A549 (cell line): ENCODE measurements around the gene HAO2. TPM values are rescaled to one million over a fixed set of nuclear protein-coding genes. Genes with fewer than 3 reads are reported as not detected.

Experiments used
- ATAC-seq, 2 experiments: fragments of 200-7000 bp in 1 of 2; fragments of >200 bp in 1 of 2; cut with Nextera tagmentation in 1 of 2; cut with Tn5 transposase in 1 of 2; 3 replicates each; pipeline versions ENCODE4 v1.8.0 to v1.9.1; 2018 to 2020; ENCODE audit warnings: mild to moderate bottlenecking in 1 of 2, moderate library complexity in 1 of 2
- CTCF ChIA-PET: fragments of 300-600 bp; sonication (Branson Sonifier 250); formaldehyde crosslinking; extraction: SDS; loops from one replicate; lab custom pipeline; 2021; ENCODE audit warnings: antibody characterized with exemption, inconsistent platforms; lab: Yijun Ruan, JAX
- POLR2A ChIA-PET: fragments of 350-600 bp; formaldehyde crosslinking; extraction: SDS; loops from one replicate; lab custom pipeline; 2021; ENCODE audit warnings: antibody characterized with exemption, inconsistent platforms; lab: Yijun Ruan, JAX
- DNase-seq, 2 experiments: peaks; one replicate each; pipeline versions ENCODE4 v3.0.0 to v3.0.0-alpha.2; 2011 to 2016; ENCODE audit warnings: low read depth in 1 of 2, low spot score in 1 of 2
- FAIRE-seq: peaks from 2 replicates; lab custom pipeline; 2011; peaks lifted over from hg19 to GRCh38; lab: Jason Lieb, UNC
- H3K27ac ChIP-seq, 2 experiments: fragments of >200 bp; sonication (Bioruptor Twin); formaldehyde crosslinking; 3 replicates each; pipeline ENCODE4 v1.5.1; 2016 to 2017
- H3K4me1 ChIP-seq: fragments of >200 bp; sonication (Bioruptor Twin); formaldehyde crosslinking; 3 replicates; pipeline ENCODE4 v1.6.1; 2016
- H3K4me2 ChIP-seq: fragments of >200 bp; sonication (Bioruptor Twin); formaldehyde crosslinking; 3 replicates; pipeline ENCODE4 v1.6.1; 2016
- H3K4me3 ChIP-seq: fragments of >200 bp; sonication (Bioruptor Twin); formaldehyde crosslinking; 3 replicates; pipeline ENCODE4 v1.5.1; 2016
- H3K9me3 ChIP-seq: fragments of >200 bp; sonication (Bioruptor Twin); formaldehyde crosslinking; 3 replicates; pipeline ENCODE4 v1.6.1; 2016
- BHLHE40 ChIP-seq: IDR thresholded peaks from 2 replicates; pipeline ENCODE4 v1.6.1; 2012; ENCODE audit warnings: low read depth, low read length, inconsistent platforms
- CBX8 ChIP-seq: fragments of 200-600 bp; sonication (generic); IDR thresholded peaks from 2 replicates; pipeline ENCODE4 v1.6.1; 2016
- EHF ChIP-seq: fragments of 250-450 bp; sonication (Bioruptor Pico); IDR thresholded peaks from 2 replicates; pipeline ENCODE4 v1.5.0; 2020; ENCODE audit warnings: mild to moderate bottlenecking
- EHMT2 ChIP-seq: fragments of 200-600 bp; sonication (generic); IDR thresholded peaks from 2 replicates; pipeline ENCODE4 v1.6.1; 2016; ENCODE audit warnings: antibody characterized with exemption, low read depth, mild to moderate bottlenecking, moderate library complexity
- EP300 ChIP-seq, 2 experiments: fragments of >200 bp; sonication (Bioruptor Twin); formaldehyde crosslinking; IDR thresholded peaks; 2 replicates in 1 of 2; 3 replicates in 1 of 2; pipeline ENCODE4 v1.6.1; 2016 to 2017
- ESRRA ChIP-seq: fragments of 150-350 bp; IDR thresholded peaks from 2 replicates; pipeline ENCODE4 v1.6.1; 2014; ENCODE audit warnings: mild to moderate bottlenecking, low read length, borderline replicate concordance
- JUNB ChIP-seq: fragments of >200 bp; sonication (Bioruptor Twin); formaldehyde crosslinking; IDR thresholded peaks from 2 replicates; pipeline ENCODE4 v1.6.1; 2016
- KDM5A ChIP-seq: fragments of 200-600 bp; sonication (generic); IDR thresholded peaks from 2 replicates; pipeline ENCODE4 v1.6.1; 2016; ENCODE audit warnings: antibody characterized with exemption, mild to moderate bottlenecking
- POLR2A ChIP-seq: IDR thresholded peaks from 2 replicates; pipeline ENCODE4 v1.6.1; 2012; ENCODE audit warnings: mild to moderate bottlenecking, low read length
- SMC3 ChIP-seq: fragments of >200 bp; sonication (Bioruptor Twin); formaldehyde crosslinking; IDR thresholded peaks from 3 replicates; pipeline ENCODE4 v1.6.1; 2018; ENCODE audit warnings: inconsistent platforms
- TFCP2L1 ChIP-seq: fragments of 250-450 bp; sonication (Bioruptor Pico); IDR thresholded peaks from 2 replicates; pipeline ENCODE4 v1.5.0; 2021; ENCODE audit warnings: mild to moderate bottlenecking
- TP53 ChIP-seq: fragments of 250-450 bp; sonication (Bioruptor Pico); IDR thresholded peaks from 2 replicates; pipeline ENCODE4 v1.5.0; 2021; ENCODE audit warnings: mild to moderate bottlenecking, moderate library complexity
- ZFP36 ChIP-seq: fragments of 450-650 bp; IDR thresholded peaks from 2 replicates; pipeline ENCODE4 v1.6.1; 2014; ENCODE audit warnings: borderline replicate concordance; ENCODE audit not compliant: partially characterized antibody
- WGBS: methylation state at CpG from one replicate; pipeline ENCODE4 v1.1.6; 2017; ENCODE audit errors: missing lambda C conversion rate; 5-methylcytosine and 5-hydroxymethylcytosine counted together
- polyA plus RNA-seq, 4 experiments: library from polyadenylated mRNA; depleted of rRNA in 3 of 4; stranded (reverse); fragments of >200 nt; fragmentation: RNase III in 1 of 4; extraction: RNeasy Plus Mini Kit Qiagen cat#74134 plus additional on column Dnase treatment in 1 of 4; gene quantifications; 2 replicates in 3 of 4; 3 replicates in 1 of 4; pipeline ENCODE4 v1.2.3, GENCODE V29; 2011 to 2017
- TF ChIP-seq, protein P1 (sequence below): IDR thresholded peaks from 2 replicates; pipeline ENCODE4 v1.6.1; 2012; ENCODE audit warnings: low read depth, borderline replicate concordance
- TF ChIP-seq, protein P2 (sequence below): IDR thresholded peaks from 2 replicates; pipeline ENCODE4 v1.6.1; 2012
- TF ChIP-seq, protein P3 (sequence below): fragments of >200 bp; sonication (Bioruptor Twin); formaldehyde crosslinking; IDR thresholded peaks from 3 replicates; pipeline ENCODE4 v1.5.1; 2016

Gene HAO2
- polyA plus RNA-seq, 2 of the 4 experiments (the other 2 are of a cell fraction) = 0.05 to 0.10 TPM

DNA sequence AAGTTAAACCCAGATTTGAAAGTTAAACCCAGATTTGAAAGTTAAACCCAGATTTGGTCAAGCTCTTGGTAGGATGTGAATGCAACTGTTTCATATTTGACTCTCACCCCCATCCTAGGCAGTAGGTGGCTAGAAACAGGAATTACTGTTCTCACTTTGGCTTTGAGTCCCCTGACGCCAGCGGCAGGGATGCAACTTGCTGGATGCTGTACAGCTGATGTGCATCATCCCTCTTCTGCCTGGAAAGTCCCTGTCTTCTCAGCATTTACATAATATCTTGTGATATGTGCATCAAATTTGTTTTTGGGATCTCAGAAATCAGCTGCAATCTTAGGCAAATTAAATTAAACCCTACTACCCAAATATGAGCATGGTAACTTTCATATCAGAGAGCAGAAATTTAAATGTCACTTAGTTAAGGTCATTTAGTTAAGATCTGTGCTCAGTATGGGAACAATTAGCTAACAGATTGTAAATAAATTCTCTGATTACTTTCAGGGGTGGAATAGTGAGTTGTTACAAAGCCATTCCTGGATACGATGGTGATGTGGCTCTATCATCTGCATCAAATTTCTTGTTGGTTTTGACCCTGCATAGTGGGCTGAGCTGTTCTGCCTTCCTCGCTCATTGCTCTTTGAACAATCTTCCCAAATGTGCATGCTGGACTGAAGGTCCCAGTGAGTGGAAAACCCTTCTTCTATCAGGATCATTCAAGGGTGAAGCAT lies 6.8 kb upstream of the HAO2 start:
- FAIRE-seq = no peak
- WGBS = 47% methylated on average over 4 of the region's 4 CpGs
- TF ChIP-seq CBX8 (no peak), SMC3 (no peak), TP53 (CRISPR knock-in tag) (no peak), ESRRA (no peak)
- TF ChIP-seq, protein P1, sequence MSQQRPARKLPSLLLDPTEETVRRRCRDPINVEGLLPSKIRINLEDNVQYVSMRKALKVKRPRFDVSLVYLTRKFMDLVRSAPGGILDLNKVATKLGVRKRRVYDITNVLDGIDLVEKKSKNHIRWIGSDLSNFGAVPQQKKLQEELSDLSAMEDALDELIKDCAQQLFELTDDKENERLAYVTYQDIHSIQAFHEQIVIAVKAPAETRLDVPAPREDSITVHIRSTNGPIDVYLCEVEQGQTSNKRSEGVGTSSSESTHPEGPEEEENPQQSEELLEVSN = no peak
- TF ChIP-seq, protein P2, sequence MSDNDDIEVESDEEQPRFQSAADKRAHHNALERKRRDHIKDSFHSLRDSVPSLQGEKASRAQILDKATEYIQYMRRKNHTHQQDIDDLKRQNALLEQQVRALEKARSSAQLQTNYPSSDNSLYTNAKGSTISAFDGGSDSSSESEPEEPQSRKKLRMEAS = no peak
- no peaks in the 10 kb centered on the region for H3K9me3 ChIP-seq
- ATAC-seq = no peak
- H3K27ac ChIP-seq = no peak overlapping the region
- no peak overlapping the region for H3K4me2 ChIP-seq
- no peaks in the 10 kb centered on the region for H3K4me1 ChIP-seq
- ChIA-PET POLR2A (no interaction called here), CTCF (interaction anchor here (0.5 to 1.5 kb wide), 4 partner anchors 9 to 220 kb away, joined by 3 to 4 read pairs (median 4); no protein-coding TSS in a partner anchor)
- H3K4me3 ChIP-seq = no peak overlapping the region
- no peak for DNase-seq

DNA sequence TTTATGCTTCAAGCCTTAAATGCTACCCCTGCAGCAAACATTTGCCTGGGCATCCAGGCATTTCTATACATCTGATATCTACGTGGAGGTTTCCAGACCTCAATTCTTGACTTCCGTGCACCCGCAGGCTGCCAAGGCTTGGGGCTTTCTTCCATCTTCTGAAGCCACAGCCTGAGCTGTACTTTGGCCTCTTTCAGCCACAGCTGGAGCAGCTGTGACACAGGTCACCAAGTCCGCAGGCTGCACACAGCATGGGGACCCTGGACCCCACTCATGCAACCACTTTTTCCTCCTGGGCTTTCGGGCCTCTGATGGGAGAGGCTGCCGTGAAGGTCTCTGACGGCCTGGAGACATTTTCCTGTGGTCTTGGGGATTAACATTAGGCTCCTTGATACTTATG lies 5.4 kb upstream of the HAO2 start:
- TF ChIP-seq EHMT2 = no peak
- TF ChIP-seq, protein P1 = no peak

DNA sequence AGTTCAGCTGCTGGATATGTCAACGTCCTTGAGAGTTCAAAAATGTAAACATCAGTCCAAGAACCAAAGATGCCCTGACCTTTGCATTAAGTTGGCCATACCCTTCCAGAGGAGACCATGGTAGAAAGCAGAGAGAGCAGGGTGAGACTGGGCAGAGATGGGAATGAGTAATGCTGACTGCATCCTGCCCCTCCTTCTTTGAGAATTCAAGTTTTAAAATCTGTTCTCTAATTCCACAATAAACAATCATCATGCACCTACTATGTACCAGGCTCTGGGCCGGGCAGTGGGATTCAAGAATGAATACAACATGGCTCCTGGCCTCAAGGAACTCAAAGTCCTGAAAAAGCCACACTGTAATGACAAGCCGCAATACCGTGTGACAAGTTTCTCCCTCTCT lies 3.9 kb upstream of the HAO2 start:
- no peaks in the 10 kb centered on the region for H3K9me3 ChIP-seq
- TF ChIP-seq ZFP36 (no peak), EP300 (IDR thresholded peaks at IDR 0.05) (no peak)
- TF ChIP-seq, protein P3, sequence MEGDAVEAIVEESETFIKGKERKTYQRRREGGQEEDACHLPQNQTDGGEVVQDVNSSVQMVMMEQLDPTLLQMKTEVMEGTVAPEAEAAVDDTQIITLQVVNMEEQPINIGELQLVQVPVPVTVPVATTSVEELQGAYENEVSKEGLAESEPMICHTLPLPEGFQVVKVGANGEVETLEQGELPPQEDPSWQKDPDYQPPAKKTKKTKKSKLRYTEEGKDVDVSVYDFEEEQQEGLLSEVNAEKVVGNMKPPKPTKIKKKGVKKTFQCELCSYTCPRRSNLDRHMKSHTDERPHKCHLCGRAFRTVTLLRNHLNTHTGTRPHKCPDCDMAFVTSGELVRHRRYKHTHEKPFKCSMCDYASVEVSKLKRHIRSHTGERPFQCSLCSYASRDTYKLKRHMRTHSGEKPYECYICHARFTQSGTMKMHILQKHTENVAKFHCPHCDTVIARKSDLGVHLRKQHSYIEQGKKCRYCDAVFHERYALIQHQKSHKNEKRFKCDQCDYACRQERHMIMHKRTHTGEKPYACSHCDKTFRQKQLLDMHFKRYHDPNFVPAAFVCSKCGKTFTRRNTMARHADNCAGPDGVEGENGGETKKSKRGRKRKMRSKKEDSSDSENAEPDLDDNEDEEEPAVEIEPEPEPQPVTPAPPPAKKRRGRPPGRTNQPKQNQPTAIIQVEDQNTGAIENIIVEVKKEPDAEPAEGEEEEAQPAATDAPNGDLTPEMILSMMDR = no peak
- TF ChIP-seq, all 56 proteins: peak for 0
- Histone ChIP-seq H3K27ac (no peak overlapping the region), H3K4me3 (no peak overlapping the region), H3K4me1 (no peaks in the 10 kb centered on the region), H3K4me2 (no peak overlapping the region)
- no peak for DNase-seq
- ChIA-PET POLR2A (no interaction called here), CTCF (interaction anchor here (1.0 to 6.6 kb wide), 2 partner anchors 82 to 88 kb away, joined by 3 to 79 read pairs; no protein-coding TSS in a partner anchor)
- no peak for ATAC-seq
- WGBS = 34% methylated on average over 4 of the region's 4 CpGs
- FAIRE-seq = no peak

More for the DNA sequence above, 5.4 kb upstream of the HAO2 start:
- H3K4me3 ChIP-seq = no peak overlapping the region
- FAIRE-seq = no peak
- no peaks in the 10 kb centered on the region for H3K4me1 ChIP-seq
- no peak overlapping the region for H3K27ac ChIP-seq
- H3K4me2 ChIP-seq = no peak overlapping the region
- no peak for DNase-seq
- 61% methylated on average over 7 of the region's 7 CpGs for WGBS
- CTCF ChIA-PET = interaction anchor here (6.6 kb wide), 1 partner anchor 87 kb away, joined by 79 read pairs; no protein-coding TSS in a partner anchor
- H3K9me3 ChIP-seq = no peaks in the 10 kb centered on the region
- POLR2A ChIA-PET = no interaction called here
- ATAC-seq = no peak

DNA sequence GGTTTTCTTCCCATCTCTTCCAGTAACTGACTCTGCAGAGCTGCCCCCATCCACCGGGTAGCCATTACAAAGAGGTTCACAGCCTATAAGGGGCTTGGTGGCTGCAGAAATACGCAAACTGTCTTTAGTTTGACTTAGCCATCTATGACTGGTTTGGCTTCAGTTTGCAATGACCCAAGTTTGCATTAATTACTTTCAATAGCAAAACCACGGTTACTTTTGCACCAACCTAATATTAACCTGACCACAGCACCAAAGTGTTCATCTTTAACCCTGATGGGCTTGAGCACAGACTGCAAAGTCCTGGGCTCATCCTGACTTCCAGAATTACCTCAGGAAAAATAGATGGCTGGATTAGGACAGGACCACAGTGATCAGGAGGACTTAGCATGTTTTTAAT lies 2.2 kb upstream of the HAO2 start:
- Histone ChIP-seq H3K4me2 (no peak overlapping the region), H3K4me1 (no peaks in the 10 kb centered on the region), H3K4me3 (no peak overlapping the region), H3K27ac (no peak overlapping the region), H3K9me3 (no peaks in the 10 kb centered on the region)
- TF ChIP-seq KDM5A (no peak), POLR2A (no peak), JUNB (no peak), BHLHE40 (no peak), TFCP2L1 (no peak), EHF (CRISPR knock-in tag) (no peak)
- TF ChIP-seq, protein P2 = no peak
- FAIRE-seq (no peak), ATAC-seq (no peak), DNase-seq (no peak)
- POLR2A ChIA-PET = no interaction called here
- 52% methylated on average over 3 of the region's 3 CpGs for WGBS
- CTCF ChIA-PET = interaction anchor here (0.6 to 6.6 kb wide), 12 partner anchors 8 to 1215 kb away, joined by 3 to 79 read pairs (median 6); no protein-coding TSS in a partner anchor
